HFFc6 (cell line): ENCODE results near the gene DYTN. TPM values are rescaled to one million over a fixed set of nuclear protein-coding genes. Genes with fewer than 3 reads are reported as not detected.
"Not testable (repeated sequence)": the region's sequence is repeated elsewhere in the genome, so short reads cannot be mapped to it uniquely, and the experiment has no call there.

Experiments
- DNase-seq: peaks from one replicate; pipeline ENCODE4 v3.0.0-alpha.2; 2018
- H3K27ac Mint-ChIP-seq: 2 replicates; pipeline ENCODE4 v1.8.0; 2020; ENCODE audit warnings: mild to moderate bottlenecking, mixed read lengths
- H3K27me3 Mint-ChIP-seq: 2 replicates; pipeline ENCODE4 v1.8.0; 2021; ENCODE audit warnings: mild to moderate bottlenecking, moderate library complexity, mixed read lengths; ENCODE audit not compliant: insufficient read depth
- H3K36me3 Mint-ChIP-seq: 2 replicates; pipeline ENCODE4 v1.8.0; 2021; ENCODE audit warnings: low read depth, mixed read lengths
- H3K4me1 Mint-ChIP-seq: 2 replicates; pipeline ENCODE4 v1.8.0; 2020; ENCODE audit warnings: low read depth, mixed read lengths
- H3K4me3 Mint-ChIP-seq: 2 replicates; pipeline ENCODE4 v1.8.0; 2020; ENCODE audit warnings: mild to moderate bottlenecking, moderate library complexity, mixed read lengths
- H3K9me3 Mint-ChIP-seq: 2 replicates; pipeline ENCODE4 v1.8.0; 2020; ENCODE audit warnings: mild to moderate bottlenecking, mixed read lengths
- total RNA-seq, 6 experiments: library from RNA; stranded (reverse); fragmentation: NEBNext Ultra II Directional; extraction: Animal tissue kit (Norgen Biotek cat#: 25700); gene quantifications; 2 replicates in 1 of 6; 3 replicates in 5 of 6; pipeline ENCODE4 v1.2.3, GENCODE V29; 2021
- TF ChIP-seq, protein P1 (sequence below): fragments of 200-600 bp; sonication (generic); IDR thresholded peaks from 2 replicates; pipeline ENCODE4 v1.5.0; 2021; ENCODE audit warnings: antibody characterized with exemption, mild to moderate bottlenecking

DYTN gene
- total RNA-seq, 6 experiments from 2014 or later = not detected

DNA sequence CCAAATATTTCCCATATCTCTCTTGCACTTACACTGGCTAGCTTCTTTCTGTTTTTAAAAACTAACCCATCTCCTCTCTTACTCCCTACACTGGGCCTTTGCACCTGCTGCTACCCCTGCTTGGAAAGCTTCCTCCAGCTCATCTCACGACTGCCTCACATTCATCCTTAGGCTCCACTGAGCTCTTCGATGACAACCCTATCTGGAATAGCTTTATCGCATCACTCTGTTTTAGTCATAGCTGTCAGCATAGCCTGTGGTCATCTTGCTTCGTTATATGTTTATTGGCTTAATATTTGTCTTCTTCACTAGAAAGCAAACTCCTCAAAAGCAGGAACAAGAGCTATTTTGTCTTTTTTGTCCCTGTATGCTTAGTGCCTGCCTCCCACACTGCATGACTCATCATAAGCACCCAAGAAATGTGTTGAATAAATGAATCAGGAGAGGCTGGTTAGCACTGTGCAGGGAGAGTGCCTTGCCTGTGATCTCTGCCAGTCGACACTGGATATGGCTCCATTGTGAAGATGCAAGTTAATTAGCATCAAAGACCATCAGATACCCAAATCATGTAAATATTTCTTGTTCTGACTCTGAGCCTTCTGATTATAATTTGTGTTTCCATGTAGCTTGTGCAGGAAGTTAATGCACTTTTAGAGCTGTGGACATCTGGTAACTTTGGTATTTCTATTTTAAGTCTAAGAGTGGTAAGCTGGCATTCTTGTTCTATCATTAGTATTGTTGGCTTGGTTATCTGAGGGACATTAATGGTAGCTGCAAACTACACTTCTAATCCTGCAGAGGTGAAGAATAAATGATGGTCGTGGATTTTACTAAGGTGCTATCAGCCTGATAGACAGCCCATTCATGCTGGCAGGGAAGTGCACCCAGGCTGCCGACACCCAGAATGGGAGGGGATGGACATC is 10.3 kb upstream of the DYTN start:
- TF ChIP-seq, protein P1, sequence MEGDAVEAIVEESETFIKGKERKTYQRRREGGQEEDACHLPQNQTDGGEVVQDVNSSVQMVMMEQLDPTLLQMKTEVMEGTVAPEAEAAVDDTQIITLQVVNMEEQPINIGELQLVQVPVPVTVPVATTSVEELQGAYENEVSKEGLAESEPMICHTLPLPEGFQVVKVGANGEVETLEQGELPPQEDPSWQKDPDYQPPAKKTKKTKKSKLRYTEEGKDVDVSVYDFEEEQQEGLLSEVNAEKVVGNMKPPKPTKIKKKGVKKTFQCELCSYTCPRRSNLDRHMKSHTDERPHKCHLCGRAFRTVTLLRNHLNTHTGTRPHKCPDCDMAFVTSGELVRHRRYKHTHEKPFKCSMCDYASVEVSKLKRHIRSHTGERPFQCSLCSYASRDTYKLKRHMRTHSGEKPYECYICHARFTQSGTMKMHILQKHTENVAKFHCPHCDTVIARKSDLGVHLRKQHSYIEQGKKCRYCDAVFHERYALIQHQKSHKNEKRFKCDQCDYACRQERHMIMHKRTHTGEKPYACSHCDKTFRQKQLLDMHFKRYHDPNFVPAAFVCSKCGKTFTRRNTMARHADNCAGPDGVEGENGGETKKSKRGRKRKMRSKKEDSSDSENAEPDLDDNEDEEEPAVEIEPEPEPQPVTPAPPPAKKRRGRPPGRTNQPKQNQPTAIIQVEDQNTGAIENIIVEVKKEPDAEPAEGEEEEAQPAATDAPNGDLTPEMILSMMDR = no peak
- no peak overlapping the region for H3K27ac Mint-ChIP-seq
- no peak for DNase-seq
- H3K4me3 Mint-ChIP-seq = no peak overlapping the region
- no peaks in the 10 kb centered on the region for H3K9me3 Mint-ChIP-seq
- H3K27me3 Mint-ChIP-seq = peaks cover 6% of the 10 kb centered on the region
- no peaks in the 10 kb centered on the region for H3K4me1 Mint-ChIP-seq
- no peaks in the 10 kb centered on the region for H3K36me3 Mint-ChIP-seq

DNA sequence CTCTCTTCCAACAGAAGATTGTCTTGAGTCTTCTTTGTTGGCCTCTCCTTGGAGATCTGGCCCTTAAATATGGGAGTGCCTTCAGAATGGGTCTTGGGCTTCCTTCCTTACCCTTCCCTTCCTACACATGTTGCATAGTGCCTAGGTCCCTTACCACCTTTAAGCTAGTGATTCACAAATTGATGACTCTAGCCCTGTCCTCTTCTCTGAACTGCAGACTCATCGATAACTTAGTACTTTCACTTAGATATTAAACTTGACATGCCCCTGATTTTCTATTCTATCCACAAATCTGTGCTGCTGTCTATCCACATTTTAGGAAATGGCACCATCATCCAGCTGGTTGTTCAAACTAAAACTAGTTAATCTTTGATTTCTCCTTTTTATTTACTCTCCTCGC is 9.1 kb upstream of the DYTN start:
- no peaks in the 10 kb centered on the region for H3K9me3 Mint-ChIP-seq
- H3K27ac Mint-ChIP-seq = no peak overlapping the region
- H3K27me3 Mint-ChIP-seq = peaks cover 6% of the 10 kb centered on the region
- no peaks in the 10 kb centered on the region for H3K36me3 Mint-ChIP-seq
- H3K4me3 Mint-ChIP-seq = no peak overlapping the region
- TF ChIP-seq, protein P1 = no peak
- DNase-seq = no peak
- H3K4me1 Mint-ChIP-seq = no peaks in the 10 kb centered on the region

DNA sequence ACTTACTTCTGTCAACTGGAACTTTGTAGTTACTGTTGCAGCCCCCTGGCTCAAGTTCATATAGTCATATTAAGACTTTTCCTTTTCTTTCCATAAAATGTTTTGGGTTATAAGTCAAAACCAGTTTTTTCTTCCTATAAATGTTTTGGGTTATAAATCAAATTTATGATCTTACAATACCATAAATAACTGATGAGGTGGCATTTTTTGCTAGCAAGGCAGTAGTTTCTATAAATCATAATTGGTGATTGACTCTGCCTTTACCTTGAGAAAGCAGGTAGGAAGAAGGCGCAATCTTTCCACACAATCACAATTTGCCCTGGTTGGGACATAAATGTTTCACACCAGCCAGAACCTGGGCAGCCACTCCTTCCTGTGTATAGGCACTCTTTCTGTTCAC is 5.1 kb upstream of the DYTN start:
- TF ChIP-seq, protein P1 = no peak
- Mint-ChIP-seq H3K36me3 (no peaks in the 10 kb centered on the region), H3K27me3 (no peaks in the 10 kb centered on the region), H3K9me3 (no peaks in the 10 kb centered on the region; the same call in 1 of the 2 replicates), H3K4me1 (no peaks in the 10 kb centered on the region), H3K4me3 (no peak overlapping the region), H3K27ac (no peak overlapping the region)
- DNase-seq = no peak

DNA sequence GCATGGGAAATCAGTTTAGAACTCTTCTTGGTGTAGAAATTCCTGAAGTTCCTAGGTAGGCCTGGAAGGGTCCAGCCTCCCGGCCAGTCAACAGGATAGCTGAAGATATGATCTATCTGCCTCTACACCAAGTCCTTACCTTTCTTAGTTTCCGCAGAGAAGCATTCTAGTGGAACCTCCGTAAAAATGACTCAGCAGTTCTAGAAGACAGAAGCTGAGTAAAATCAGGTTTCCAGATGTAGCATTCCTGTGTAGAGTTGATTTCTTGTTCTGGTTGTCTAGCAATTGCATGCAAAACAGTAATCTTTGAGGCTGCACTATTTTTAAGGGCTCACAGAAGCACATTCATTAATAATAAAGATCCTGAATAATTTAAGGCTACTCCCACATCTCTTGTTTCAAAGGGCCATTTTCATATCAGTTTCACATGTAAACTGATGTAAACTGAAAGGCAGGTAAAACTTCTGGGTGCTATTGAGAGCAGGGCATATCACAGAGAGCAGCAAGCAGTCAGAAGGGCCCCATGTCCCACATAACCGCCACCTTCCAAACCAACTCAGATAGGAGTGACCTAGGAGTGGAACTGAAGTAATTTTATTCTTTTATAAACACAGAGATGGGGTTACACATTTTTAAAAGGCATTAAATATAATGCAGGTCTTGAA is 3.2 kb upstream of the DYTN start:
- Mint-ChIP-seq H3K27me3 (no peaks in the 10 kb centered on the region), H3K4me3 (no peak overlapping the region), H3K27ac (no peak overlapping the region), H3K36me3 (no peaks in the 10 kb centered on the region), H3K4me1 (no peaks in the 10 kb centered on the region), H3K9me3 (no peaks in the 10 kb centered on the region; the same call in 1 of the 2 replicates)
- TF ChIP-seq, protein P1 = no peak
- DNase-seq = no peak

DNA sequence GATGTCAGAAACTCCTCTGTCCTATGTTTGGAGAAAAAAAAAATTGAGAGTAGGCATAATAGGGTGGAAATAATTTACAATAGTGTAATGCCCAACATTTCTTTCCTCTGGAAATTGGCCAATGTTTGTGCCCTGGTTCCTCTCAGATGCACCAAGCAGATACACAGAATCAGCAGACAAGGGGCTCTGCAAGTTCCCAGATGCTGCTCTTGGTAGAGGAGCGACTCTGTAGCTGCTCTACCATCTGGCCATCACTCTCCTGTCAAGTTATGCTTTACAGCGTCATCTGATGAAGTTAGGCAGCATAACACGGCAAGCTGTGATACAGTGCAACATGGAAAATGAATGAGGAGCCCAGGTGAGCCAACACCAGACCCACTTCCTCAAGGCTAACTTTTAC is 1.6 kb downstream of the DYTN start:
- no peak for DNase-seq
- Mint-ChIP-seq H3K36me3 (no peaks in the 10 kb centered on the region), H3K4me3 (no peak overlapping the region), H3K27ac (no peak overlapping the region), H3K27me3 (no peaks in the 10 kb centered on the region; the same call in none of the 2 replicates), H3K9me3 (no peaks in the 10 kb centered on the region; the same call in 1 of the 2 replicates), H3K4me1 (peaks cover 9% of the 10 kb centered on the region; the same call in 1 of the 2 replicates)
- TF ChIP-seq, protein P1 = no peak

DNA sequence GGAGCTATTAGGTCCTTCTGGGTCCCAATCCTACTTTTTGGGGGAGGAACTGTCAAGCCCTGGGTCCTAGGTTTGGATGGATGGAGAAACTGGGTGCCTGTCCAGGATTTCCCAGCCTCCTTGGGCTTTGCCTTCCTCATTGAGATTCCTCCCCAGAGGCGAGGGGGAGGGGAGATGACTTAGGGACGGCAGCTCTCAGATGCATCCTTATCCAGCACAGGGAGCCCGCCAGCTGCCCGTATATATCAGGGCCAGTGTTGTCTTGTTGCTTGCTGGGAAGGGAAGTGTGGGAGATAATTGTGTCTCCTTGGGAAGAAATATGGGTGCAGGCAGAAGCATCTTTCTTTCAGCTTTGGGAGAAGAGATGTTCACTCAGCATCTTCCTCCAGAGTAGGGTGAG is 3.0 kb downstream of the DYTN start:
- not testable (repeated sequence) for H3K36me3 Mint-ChIP-seq, DNase-seq, H3K9me3 Mint-ChIP-seq, H3K4me1 Mint-ChIP-seq, H3K4me3 Mint-ChIP-seq, H3K27me3 Mint-ChIP-seq, H3K27ac Mint-ChIP-seq
